ENCODE data around the gene UBE2J2.

UBE2J2 gene

GRCh38 chr1:1300352-1300739, 26.7 kb upstream of the UBE2J2 start:
- TF ChIP-seq TAF1 (IDR thresholded peaks at IDR 0.05; ENCODE audit: borderline replicate concordance, low read depth, low read length) = no peak
- no peak for TF ChIP-seq POLR2AphosphoS5 (IDR thresholded peaks at IDR 0.05; ENCODE audit: low read depth, low read length)
- TF ChIP-seq POLR2A (IDR thresholded peaks at IDR 0.05; ENCODE audit: low read depth, low read length) = no peak

GRCh38 chr1:1299686-1300351, 26.2 kb upstream of the UBE2J2 start:
- FAIRE-seq = no peak
- no peak for DNase-seq (ENCODE audit: insufficient read length)
- TF ChIP-seq TAF1 (IDR thresholded peaks at IDR 0.05; ENCODE audit: borderline replicate concordance, low read depth, low read length) = no peak
- TF ChIP-seq POLR2A (IDR thresholded peaks at IDR 0.05; ENCODE audit: low read depth, low read length) = no peak
- TF ChIP-seq POLR2AphosphoS5 (IDR thresholded peaks at IDR 0.05; ENCODE audit: low read depth, low read length) = no peak

More at GRCh38 chr1:1300352-1300739, 26.7 kb upstream of the UBE2J2 start:
- no peak for DNase-seq (ENCODE audit: insufficient read length)
- FAIRE-seq = no peak

- no peak for TF ChIP-seq POLR2A (IDR thresholded peaks at IDR 0.05; ENCODE audit: low read depth, low read length)
- no peak for TF ChIP-seq TAF1 (IDR thresholded peaks at IDR 0.05; ENCODE audit: borderline replicate concordance, low read depth, low read length)
- no peak for TF ChIP-seq POLR2AphosphoS5 (IDR thresholded peaks at IDR 0.05; ENCODE audit: low read depth, low read length)
- DNase-seq (ENCODE audit: insufficient read length) = no peak
- FAIRE-seq = no peak
These were observed 25.4 kb upstream of the UBE2J2 start for GRCh38 chr1:1298861-1299685.

GRCh38 chr1:1297802-1298424, 24.3 kb upstream of the UBE2J2 start:
- TF ChIP-seq POLR2A (IDR thresholded peaks at IDR 0.05; ENCODE audit: low read depth, low read length) = no peak
- no peak for TF ChIP-seq POLR2AphosphoS5 (IDR thresholded peaks at IDR 0.05; ENCODE audit: low read depth, low read length)
- TF ChIP-seq TAF1 (IDR thresholded peaks at IDR 0.05; ENCODE audit: borderline replicate concordance, low read depth, low read length) = no peak
- FAIRE-seq = no peak
- no peak for DNase-seq (ENCODE audit: insufficient read length)

GRCh38 chr1:1296070-1297061, 22.7 kb upstream of the UBE2J2 start:
- FAIRE-seq (no peak), DNase-seq (ENCODE audit: insufficient read length) (no peak)
- TF ChIP-seq POLR2AphosphoS5 (IDR thresholded peaks at IDR 0.05; ENCODE audit: low read depth, low read length) = no peak
- TF ChIP-seq POLR2A (IDR thresholded peaks at IDR 0.05; ENCODE audit: low read depth, low read length) = no peak
- TF ChIP-seq TAF1 (IDR thresholded peaks at IDR 0.05; ENCODE audit: borderline replicate concordance, low read depth, low read length) = no peak

- TF ChIP-seq POLR2AphosphoS5 (IDR thresholded peaks at IDR 0.05; ENCODE audit: low read depth, low read length) = no peak
- no peak for TF ChIP-seq POLR2A (IDR thresholded peaks at IDR 0.05; ENCODE audit: low read depth, low read length)
- no peak for TF ChIP-seq TAF1 (IDR thresholded peaks at IDR 0.05; ENCODE audit: borderline replicate concordance, low read depth, low read length)
- no peak for DNase-seq (ENCODE audit: insufficient read length)
- no peak for FAIRE-seq
These were observed 21.7 kb upstream of the UBE2J2 start for GRCh38 chr1:1295154-1295923.

GRCh38 chr1:1294250-1294890, 20.7 kb upstream of the UBE2J2 start:
- FAIRE-seq (no peak), DNase-seq (ENCODE audit: insufficient read length) (no peak)
- TF ChIP-seq POLR2AphosphoS5 (IDR thresholded peaks at IDR 0.05; ENCODE audit: low read depth, low read length) (no peak), TAF1 (IDR thresholded peaks at IDR 0.05; ENCODE audit: borderline replicate concordance, low read depth, low read length) (no peak), POLR2A (IDR thresholded peaks at IDR 0.05; ENCODE audit: low read depth, low read length) (no peak)

GRCh38 chr1:1293263-1294249, 19.9 kb upstream of the UBE2J2 start:
- DNase-seq (ENCODE audit: insufficient read length) (no peak), FAIRE-seq (no peak)
- no peak for TF ChIP-seq POLR2AphosphoS5 (IDR thresholded peaks at IDR 0.05; ENCODE audit: low read depth, low read length)
- no peak for TF ChIP-seq POLR2A (IDR thresholded peaks at IDR 0.05; ENCODE audit: low read depth, low read length)

- TF ChIP-seq TAF1 (IDR thresholded peaks at IDR 0.05; ENCODE audit: borderline replicate concordance, low read depth, low read length) (no peak), POLR2A (IDR thresholded peaks at IDR 0.05; ENCODE audit: low read depth, low read length) (no peak), POLR2AphosphoS5 (IDR thresholded peaks at IDR 0.05; ENCODE audit: low read depth, low read length) (no peak)
- DNase-seq (ENCODE audit: insufficient read length) (no peak), FAIRE-seq (no peak)
These were observed 19.2 kb upstream of the UBE2J2 start for GRCh38 chr1:1292851-1293250.
